B cell (primary cell): ENCODE measurements around the gene PDE4A. TPM values are rescaled to one million over a fixed set of nuclear protein-coding genes. Genes with fewer than 3 reads are reported as not detected.

Experiments used
- ATAC-seq: fragments of 200-7000 bp; cut with Tn5 transposase; one replicate; pipeline ENCODE4 v1.10.0; 2021; ENCODE audit warnings: low read depth, mild to moderate bottlenecking, moderate number of reproducible peaks, moderate library complexity
- CTCF ChIA-PET: fragments of 350-600 bp; sonication (Branson Sonifier 250); formaldehyde crosslinking; loops from one replicate; lab custom pipeline; 2021; ENCODE audit warnings: antibody characterized with exemption, inconsistent platforms; lab: Charles Lee
- POLR2A ChIA-PET: fragments of 350-600 bp; sonication (Branson Sonifier 250); formaldehyde crosslinking; loops from one replicate; lab custom pipeline; 2021; ENCODE audit warnings: antibody characterized with exemption; lab: Charles Lee
- DNase-seq: peaks from one replicate; pipeline ENCODE4 v3.0.0; 2013
- H2AFZ ChIP-seq: 2 replicates; pipeline ENCODE4 v1.6.1; 2012; ENCODE audit warnings: mild to moderate bottlenecking, low read depth, low read length; ENCODE audit not compliant: insufficient read depth, poor library complexity, severe bottlenecking
- H3K27ac ChIP-seq, 2 donors: 1 replicate in 1 of 2; 2 replicates in 1 of 2; pipeline ENCODE4 v1.5.1; 2012 to 2013; ENCODE audit warnings: low read length in 2 of 2, mild to moderate bottlenecking in 2 of 2, moderate library complexity in 1 of 2
- H3K27me3 ChIP-seq, 4 experiments: fragments of 200-600 bp in 1 of 4; sonication (generic) in 1 of 4; replicated peaks in 1 of 4; 1 replicate in 2 of 4; 2 replicates in 2 of 4; pipeline versions ENCODE4 v1.6.1 to v1.7.0; 2013 to 2016; ENCODE audit warnings: low read length in 3 of 4, mild to moderate bottlenecking in 2 of 4, mixed read lengths in 1 of 4, moderate library complexity in 1 of 4; ENCODE audit not compliant: insufficient read depth in 4 of 4, control insufficient read depth in 3 of 4; ENCODE audit errors: control extremely low read depth in 1 of 4
- H3K36me3 ChIP-seq, 2 experiments: replicated peaks in 1 of 2; 1 replicate in 1 of 2; 2 replicates in 1 of 2; pipeline versions ENCODE4 v1.6.1 to v1.7.1; 2013; ENCODE audit warnings: low read length in 1 of 2; ENCODE audit not compliant: insufficient read depth in 2 of 2, control insufficient read depth in 1 of 2; ENCODE audit errors: control extremely low read depth in 1 of 2, extremely low read depth in 1 of 2
- H3K4me1 ChIP-seq, 2 donors: fragments of 200-600 bp in 1 of 2; sonication (generic) in 1 of 2; 1 replicate in 1 of 2; 2 replicates in 1 of 2; pipeline versions ENCODE4 v1.5.1 to v1.6.1; 2013 to 2017; ENCODE audit warnings: low read length in 2 of 2; ENCODE audit not compliant: control insufficient read depth in 2 of 2, insufficient read depth in 2 of 2
- H3K4me2 ChIP-seq: replicated peaks from 2 replicates; pipeline ENCODE3; 2012; ENCODE audit warnings: mild to moderate bottlenecking, low read depth, low read length; ENCODE audit not compliant: poor library complexity, severe bottlenecking
- H3K4me3 ChIP-seq, 5 experiments: fragments of 200-600 bp in 1 of 5; sonication (generic) in 1 of 5; 1 replicate in 3 of 5; 2 replicates in 2 of 5; pipeline versions ENCODE4 v1.5.1 to v1.7.0; 2011 to 2016; ENCODE audit warnings: low read length in 4 of 5, mild to moderate bottlenecking in 4 of 5, low read depth in 2 of 5, control low read depth in 1 of 5, moderate library complexity in 1 of 5; ENCODE audit not compliant: insufficient read depth in 1 of 5; ENCODE audit errors: control extremely low read depth in 1 of 5, extremely low read depth in 1 of 5
- H3K79me2 ChIP-seq: fragments of 200-600 bp; sonication (generic); one replicate; pipeline ENCODE4 v1.6.0; 2016; ENCODE audit warnings: low read length; ENCODE audit not compliant: control insufficient read depth, insufficient read depth
- H3K9ac ChIP-seq: fragments of 200-600 bp; sonication (generic); 2 replicates; pipeline ENCODE4 v1.6.1; 2017; ENCODE audit warnings: mild to moderate bottlenecking, low read length, moderate library complexity
- H3K9me3 ChIP-seq, 3 donors: one replicate each; pipeline versions ENCODE4 v1.6.1 to v1.7.1; 2013; ENCODE audit warnings: low read length in 2 of 3; ENCODE audit not compliant: control insufficient read depth in 2 of 3, insufficient read depth in 1 of 3; ENCODE audit errors: control extremely low read depth in 1 of 3
- H4K20me1 ChIP-seq: 2 replicates; pipeline ENCODE4 v1.6.0; 2012; ENCODE audit warnings: mild to moderate bottlenecking, low read length; ENCODE audit not compliant: insufficient read depth, control insufficient read depth, poor library complexity, severe bottlenecking
- H3K27ac Mint-ChIP-seq: one replicate; pipeline ENCODE4 v1.8.0; 2021; ENCODE audit warnings: mixed read lengths
- H3K27me3 Mint-ChIP-seq: one replicate; pipeline ENCODE4 v1.8.0; 2021; ENCODE audit warnings: mixed read lengths
- H3K4me1 Mint-ChIP-seq: one replicate; pipeline ENCODE4 v1.8.0; 2021; ENCODE audit warnings: mixed read lengths
- H3K4me3 Mint-ChIP-seq: one replicate; pipeline ENCODE4 v1.8.0; 2021; ENCODE audit warnings: mixed read lengths
- H3K9me3 Mint-ChIP-seq: one replicate; pipeline ENCODE4 v1.8.0; 2022; ENCODE audit warnings: mixed read lengths; ENCODE audit not compliant: insufficient read depth
- EZH2 ChIP-seq: IDR thresholded peaks from 2 replicates; pipeline ENCODE4 v1.6.1; 2012; ENCODE audit warnings: borderline replicate concordance, low read depth, mild to moderate bottlenecking, moderate library complexity, low read length; ENCODE audit not compliant: insufficient read depth, poor library complexity, severe bottlenecking
- WGBS: methylation state at CpG from one replicate; pipeline ENCODE4 v1.1.5; 2013; ENCODE audit warnings: missing lambda C conversion rate; ENCODE audit not compliant: insufficient coverage; 5-methylcytosine and 5-hydroxymethylcytosine counted together
- intact Hi-C: fragments of 100-400 bp; cut with micrococcal nuclease; formaldehyde crosslinking; loops from one replicate; pipeline ENCODE4 v1.10.0; 2022
- polyA plus RNA-seq: library from polyadenylated mRNA; depleted of rRNA; stranded (reverse); fragments of >200 nt; gene quantifications from 2 replicates; pipeline ENCODE4 v1.2.3, GENCODE V29; 2012
- total RNA-seq, 2 donors: library from RNA; stranded (reverse); fragments of 120-200 nt in 1 of 2; gene quantifications; 1 replicate in 1 of 2; 2 replicates in 1 of 2; pipeline versions ENCODE4 v1.2.3 to v1.2.4, GENCODE V29; 2013 to 2022
- TF ChIP-seq, protein P1 (sequence below): fragments of 200-600 bp; IDR thresholded peaks from one replicate; pipeline ENCODE4 v1.8.0; 2022; ENCODE audit warnings: antibody characterized with exemption, mild to moderate bottlenecking

The PDE4A gene
- total and polyA plus RNA-seq, 2 donors (not counting 1 experiment from before 2014, with no cell fraction given) = 1.5 to 10.9 TPM

DNA sequence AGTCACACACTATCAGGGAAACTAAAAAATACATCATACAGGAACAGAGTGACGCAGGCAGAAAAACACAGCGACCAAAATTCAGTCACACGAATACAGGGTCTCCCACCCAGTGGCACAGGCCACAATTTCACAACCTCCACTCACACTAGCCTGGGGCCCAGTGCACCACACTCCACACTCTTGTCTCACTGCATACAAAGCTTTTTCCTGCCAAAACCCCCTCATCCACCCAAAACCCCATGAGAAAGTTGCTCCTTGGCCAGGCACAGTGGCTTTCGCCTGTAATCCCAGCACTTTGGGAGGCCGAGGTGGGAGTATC, 95.7 kb downstream of the PDE4A start:
- ATAC-seq (no peak), DNase-seq (no peak)
- POLR2A ChIA-PET = no interaction called here
- CTCF ChIA-PET = interaction anchor here (1.4 kb wide), 1 partner anchor 10 kb away, joined by 4 read pairs; no protein-coding TSS in a partner anchor
- Histone ChIP-seq H3K9ac (no peak overlapping the region), H3K4me1 (peaks cover 34 to 39% of the 10 kb centered on the region in 2 donors), H3K27ac (no peak overlapping the region), H3K27me3 (peaks cover 2 to 86% (median 45%) of the 10 kb centered on the region in 4 experiments), H4K20me1 (no peaks in the 10 kb centered on the region), H3K36me3 (no peaks in the 10 kb centered on the region), H3K79me2 (no peaks in the 10 kb centered on the region), H3K4me2 (no peak overlapping the region), H3K9me3 (peaks cover 0 to 13% (median 0%) of the 10 kb centered on the region in 3 donors), H2AFZ (no peak overlapping the region), H3K4me3 (no peak overlapping the region)
- intact Hi-C loops = no loop called here
- H3K9me3 Mint-ChIP-seq = no peaks in the 10 kb centered on the region
- TF ChIP-seq EZH2 = no peak
- TF ChIP-seq, protein P1, sequence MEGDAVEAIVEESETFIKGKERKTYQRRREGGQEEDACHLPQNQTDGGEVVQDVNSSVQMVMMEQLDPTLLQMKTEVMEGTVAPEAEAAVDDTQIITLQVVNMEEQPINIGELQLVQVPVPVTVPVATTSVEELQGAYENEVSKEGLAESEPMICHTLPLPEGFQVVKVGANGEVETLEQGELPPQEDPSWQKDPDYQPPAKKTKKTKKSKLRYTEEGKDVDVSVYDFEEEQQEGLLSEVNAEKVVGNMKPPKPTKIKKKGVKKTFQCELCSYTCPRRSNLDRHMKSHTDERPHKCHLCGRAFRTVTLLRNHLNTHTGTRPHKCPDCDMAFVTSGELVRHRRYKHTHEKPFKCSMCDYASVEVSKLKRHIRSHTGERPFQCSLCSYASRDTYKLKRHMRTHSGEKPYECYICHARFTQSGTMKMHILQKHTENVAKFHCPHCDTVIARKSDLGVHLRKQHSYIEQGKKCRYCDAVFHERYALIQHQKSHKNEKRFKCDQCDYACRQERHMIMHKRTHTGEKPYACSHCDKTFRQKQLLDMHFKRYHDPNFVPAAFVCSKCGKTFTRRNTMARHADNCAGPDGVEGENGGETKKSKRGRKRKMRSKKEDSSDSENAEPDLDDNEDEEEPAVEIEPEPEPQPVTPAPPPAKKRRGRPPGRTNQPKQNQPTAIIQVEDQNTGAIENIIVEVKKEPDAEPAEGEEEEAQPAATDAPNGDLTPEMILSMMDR = no peak
- H3K27me3 Mint-ChIP-seq = peaks cover 53% of the 10 kb centered on the region
- 78% methylated on average over 3 of the region's 5 CpGs for WGBS
- H3K4me3 Mint-ChIP-seq = no peak overlapping the region
- peaks cover 36% of the 10 kb centered on the region for H3K4me1 Mint-ChIP-seq
- no peak overlapping the region for H3K27ac Mint-ChIP-seq

DNA sequence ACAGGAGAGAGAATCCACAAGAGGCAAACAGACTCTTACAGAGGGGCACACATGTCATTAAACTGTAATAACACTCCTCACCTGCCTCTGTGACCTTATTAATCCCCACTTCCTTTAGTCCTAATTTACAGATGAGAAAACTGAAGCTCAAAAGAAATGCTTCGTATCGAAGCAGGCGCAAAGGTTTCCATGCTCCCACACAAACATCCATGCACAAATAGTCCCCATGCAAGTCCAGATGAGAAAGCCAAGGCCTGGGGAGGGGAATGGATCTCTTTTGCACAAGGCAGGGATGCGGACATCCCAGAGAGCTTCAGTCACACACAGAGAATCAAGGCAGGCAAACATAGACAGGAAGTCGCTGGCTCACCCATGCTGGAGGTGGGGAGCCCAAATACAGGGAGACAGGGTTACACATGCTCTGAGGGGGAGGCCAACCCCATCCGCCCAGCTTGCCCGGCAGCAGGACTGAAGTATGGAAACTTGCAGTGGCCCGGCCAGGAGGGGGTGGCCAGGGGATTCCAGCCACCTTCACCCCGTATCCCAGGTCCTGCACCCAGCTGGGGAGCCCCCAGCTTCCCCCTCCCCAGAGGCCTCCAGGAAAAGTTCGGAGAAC, 96.4 kb downstream of the PDE4A start:
- WGBS = 53% methylated on average over 7 of the region's 10 CpGs
- Histone ChIP-seq H3K9me3 (peaks cover 0 to 13% (median 0%) of the 10 kb centered on the region in 3 donors), H3K79me2 (no peaks in the 10 kb centered on the region), H3K36me3 (no peaks in the 10 kb centered on the region), H3K27me3 (peaks cover 2 to 87% (median 45%) of the 10 kb centered on the region in 4 experiments), H3K9ac (no peak overlapping the region), H3K27ac (no peak overlapping the region), H3K4me3 (peak overlapping the region in 1 of 5 experiments; percentile 14), H3K4me2 (peak overlapping the region; percentile 55), H2AFZ (no peak overlapping the region), H3K4me1 (peaks cover 34 to 39% of the 10 kb centered on the region in 2 donors), H4K20me1 (no peaks in the 10 kb centered on the region)
- Mint-ChIP-seq H3K27me3 (peaks cover 53% of the 10 kb centered on the region), H3K4me3 (peak overlapping the region; percentile 47), H3K9me3 (no peaks in the 10 kb centered on the region), H3K4me1 (peaks cover 36% of the 10 kb centered on the region), H3K27ac (peak overlapping the region; percentile 5)
- TF ChIP-seq, protein P1 = no peak
- no peak for TF ChIP-seq EZH2
- ChIA-PET CTCF (interaction anchor here (0.7 to 1.5 kb wide), 3 partner anchors 8 to 17 kb away, joined by 3 to 5 read pairs (median 4); no protein-coding TSS in a partner anchor), POLR2A (interaction anchor here (0.7 kb wide), 1 partner anchor 127 kb away, joined by 14 read pairs; no protein-coding TSS in a partner anchor)
- intact Hi-C loops = no loop called here
- ATAC-seq (no peak), DNase-seq (no peak)
